ENCODE results near the gene DDX20.

DDX20 gene

DNA sequence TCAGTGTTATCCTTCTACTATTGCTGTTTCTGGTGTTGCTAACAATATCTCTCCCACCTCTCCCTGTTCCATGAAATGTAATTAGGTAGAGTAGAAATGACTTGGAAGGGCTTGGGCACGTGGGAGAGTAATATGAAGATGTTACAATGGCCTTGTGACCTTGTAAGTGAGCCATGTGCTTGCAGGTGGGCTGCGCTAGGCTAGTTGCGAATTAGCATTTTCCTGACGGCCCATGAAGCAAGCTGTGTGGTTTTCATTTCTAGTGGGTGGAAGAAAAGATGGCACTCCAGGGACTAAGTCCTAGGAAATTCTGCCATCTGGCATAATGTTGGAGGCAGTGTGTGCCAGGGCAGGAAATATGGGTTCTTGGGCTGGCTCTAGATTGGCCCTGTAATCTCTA is 7.8 kb upstream of the DDX20 start:
- Histone ChIP-seq H3K27ac (ENCODE audit: low read length) (no peak overlapping the region), H3K36me3 (ENCODE audit: control insufficient read depth, insufficient read depth, low read length) (no peaks in the 10 kb centered on the region), H3K4me1 (ENCODE audit: control insufficient read depth, insufficient read depth, low read length) (peaks cover 1% of the 10 kb centered on the region; the same call in 1 of the 2 replicates), H3K4me3 (ENCODE audit: low read length) (no peak overlapping the region), H3K9me3 (ENCODE audit: control insufficient read depth, insufficient read depth, low read length) (no peaks in the 10 kb centered on the region), H3K27me3 (ENCODE audit: control insufficient read depth, insufficient read depth, low read length) (no peaks in the 10 kb centered on the region)
- no CpG with 5 or more reads among the region's 4 CpGs for WGBS (ENCODE audit: insufficient coverage, insufficient read length)
- no peak for DNase-seq (ENCODE audit: low read depth, low spot score)

DNA sequence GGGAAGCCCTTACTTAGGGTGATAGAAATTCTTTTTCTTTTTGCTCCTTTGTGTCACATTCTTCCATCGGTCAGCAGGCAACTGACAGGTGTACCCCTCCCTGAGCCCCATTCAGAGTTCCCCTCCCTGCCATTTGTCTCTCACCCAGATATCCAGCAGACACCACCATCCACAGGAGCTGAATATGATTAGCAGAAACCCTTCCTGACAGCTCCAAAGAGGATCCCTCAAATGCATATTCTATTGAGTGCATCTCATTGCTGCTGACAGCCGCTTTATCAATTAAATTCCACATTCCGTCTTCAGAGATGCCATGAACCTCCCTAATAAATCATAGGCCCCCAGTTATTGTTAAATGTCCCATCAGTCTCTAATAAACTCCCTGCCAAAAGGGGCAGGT is 6.1 kb upstream of the DDX20 start:
- no peak overlapping the region for H3K27ac ChIP-seq (ENCODE audit: low read length)
- H3K36me3 ChIP-seq (ENCODE audit: control insufficient read depth, insufficient read depth, low read length) = no peaks in the 10 kb centered on the region
- H3K27me3 ChIP-seq (ENCODE audit: control insufficient read depth, insufficient read depth, low read length) = no peaks in the 10 kb centered on the region
- no peaks in the 10 kb centered on the region for H3K9me3 ChIP-seq (ENCODE audit: control insufficient read depth, insufficient read depth, low read length)
- H3K4me3 ChIP-seq (ENCODE audit: low read length) = no peak overlapping the region
- no peak for DNase-seq (ENCODE audit: low read depth, low spot score)
- no CpG with 5 or more reads among the region's 3 CpGs for WGBS (ENCODE audit: insufficient coverage, insufficient read length)
- H3K4me1 ChIP-seq (ENCODE audit: control insufficient read depth, insufficient read depth, low read length) = peaks cover 1% of the 10 kb centered on the region; the same call in 1 of the 2 replicates

DNA sequence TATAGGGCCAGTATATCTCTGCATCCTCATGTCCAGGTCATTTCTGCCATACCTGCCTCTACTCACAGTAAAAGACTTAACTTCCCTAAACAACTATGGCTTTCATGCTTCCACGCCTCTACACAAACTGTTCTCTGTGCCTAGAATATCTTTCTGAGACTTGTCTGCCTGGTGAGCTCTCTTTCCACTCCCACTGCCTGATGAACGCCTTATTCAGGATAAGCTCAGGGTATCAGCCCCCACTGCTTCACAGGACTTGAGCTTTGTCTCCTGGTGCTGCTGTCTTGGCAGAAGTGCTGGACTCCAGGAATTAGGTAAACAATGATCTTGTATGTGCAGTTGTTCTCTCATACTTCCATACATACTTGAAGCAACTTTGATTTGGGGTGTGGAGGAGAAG is 4.8 kb upstream of the DDX20 start:
- no peaks in the 10 kb centered on the region for H3K9me3 ChIP-seq (ENCODE audit: control insufficient read depth, insufficient read depth, low read length)

DNA sequence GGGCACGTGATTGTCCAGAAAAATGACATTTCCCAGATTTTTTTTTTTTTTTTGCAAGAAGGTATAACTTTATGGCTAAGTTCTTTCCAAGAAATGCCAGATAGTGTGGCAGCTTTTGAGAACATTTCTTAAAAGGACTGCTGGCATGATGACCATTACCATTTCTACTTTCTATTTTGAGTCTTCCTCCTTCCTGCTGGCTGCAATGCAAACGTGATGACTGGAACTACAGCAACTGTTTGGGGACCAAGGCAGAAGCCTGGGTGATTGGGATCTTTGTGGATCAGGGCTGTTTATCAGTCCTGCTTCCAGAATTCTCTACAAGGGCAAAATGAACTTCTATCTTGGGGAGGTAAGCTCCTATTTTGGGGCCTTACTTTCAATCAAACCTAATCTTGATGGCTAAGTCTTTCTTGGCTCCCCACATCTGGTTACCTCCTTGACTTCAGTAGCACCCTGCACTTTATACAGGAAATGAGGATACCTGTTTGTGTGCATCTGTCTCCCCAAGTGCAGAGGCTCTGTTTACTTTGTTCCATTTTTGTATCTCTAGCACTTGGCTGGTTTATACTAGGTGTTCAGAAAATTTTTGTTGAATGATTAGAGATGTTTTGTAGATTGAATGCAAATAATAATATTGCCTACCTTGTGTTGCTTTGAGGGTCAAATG is 3.7 kb upstream of the DDX20 start:
- Histone ChIP-seq H3K36me3 (ENCODE audit: control insufficient read depth, insufficient read depth, low read length) (no peaks in the 10 kb centered on the region), H3K4me1 (ENCODE audit: control insufficient read depth, insufficient read depth, low read length) (peaks cover 2% of the 10 kb centered on the region; the same call in 1 of the 2 replicates), H3K27ac (ENCODE audit: low read length) (no peak overlapping the region), H3K4me3 (ENCODE audit: low read length) (no peak overlapping the region), H3K27me3 (ENCODE audit: control insufficient read depth, insufficient read depth, low read length) (no peaks in the 10 kb centered on the region), H3K9me3 (ENCODE audit: control insufficient read depth, insufficient read depth, low read length) (no peaks in the 10 kb centered on the region)
- DNase-seq (ENCODE audit: low read depth, low spot score) = no peak
- no CpG with 5 or more reads among the region's 2 CpGs for WGBS (ENCODE audit: insufficient coverage, insufficient read length)

More for the DNA sequence above, 4.8 kb upstream of the DDX20 start:
- Histone ChIP-seq H3K4me1 (ENCODE audit: control insufficient read depth, insufficient read depth, low read length) (peaks cover 1% of the 10 kb centered on the region; the same call in 1 of the 2 replicates), H3K27me3 (ENCODE audit: control insufficient read depth, insufficient read depth, low read length) (no peaks in the 10 kb centered on the region), H3K4me3 (ENCODE audit: low read length) (no peak overlapping the region), H3K27ac (ENCODE audit: low read length) (no peak overlapping the region), H3K36me3 (ENCODE audit: control insufficient read depth, insufficient read depth, low read length) (no peaks in the 10 kb centered on the region)
- no peak for DNase-seq (ENCODE audit: low read depth, low spot score)
- WGBS (ENCODE audit: insufficient coverage, insufficient read length) = no CpG with 5 or more reads among the region's 2 CpGs

DNA sequence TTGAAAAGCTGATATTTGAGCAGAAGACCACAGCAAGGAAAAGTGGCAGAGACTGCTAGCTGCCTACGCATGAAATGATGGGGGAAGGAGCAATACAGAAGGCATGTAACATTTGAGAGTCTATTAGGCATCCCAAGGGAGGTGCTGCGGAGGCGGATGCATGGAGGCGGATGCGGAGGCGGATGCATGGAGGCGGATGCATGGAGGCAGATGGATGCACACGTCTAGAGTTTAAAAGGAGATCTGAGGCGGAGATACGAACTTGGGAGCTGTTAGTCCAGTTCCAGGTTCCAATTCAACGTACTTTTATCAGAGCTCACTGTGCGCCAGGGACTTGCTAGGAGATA is 744 bp upstream of the DDX20 start:
- peak overlapping the region; percentile 96; the same call in 1 of the 2 replicates for H3K4me3 ChIP-seq (ENCODE audit: low read length)
- no peak for DNase-seq (ENCODE audit: low read depth, low spot score)

DNA sequence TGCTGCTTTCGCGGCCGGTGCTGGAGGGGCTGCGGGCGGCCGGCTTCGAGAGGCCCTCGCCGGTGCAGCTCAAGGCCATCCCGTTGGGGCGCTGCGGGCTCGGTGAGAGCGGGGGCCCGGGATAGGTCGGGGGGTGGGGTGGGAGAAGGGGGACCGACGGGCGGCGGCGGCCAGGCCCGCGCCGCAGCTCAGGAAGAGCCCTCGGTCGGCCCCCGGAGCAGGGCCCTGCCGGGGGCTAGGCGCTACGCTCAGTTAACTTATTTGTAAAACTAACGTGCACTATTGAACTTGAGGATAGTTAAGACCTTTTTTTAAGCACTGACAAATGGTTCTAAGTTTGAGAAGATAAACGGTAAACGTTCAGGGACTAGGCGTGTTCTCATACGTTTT is 418 bp downstream of the DDX20 start:
- DNase-seq (ENCODE audit: low read depth, low spot score) = no peak
- H3K9me3 ChIP-seq (ENCODE audit: control insufficient read depth, insufficient read depth, low read length) = no peaks in the 10 kb centered on the region
- 0 out of 2 replicates have a peak, but pooled peaks cover 1% of the 10 kb centered on the region for H3K4me1 ChIP-seq (ENCODE audit: control insufficient read depth, insufficient read depth, low read length)
- H3K27me3 ChIP-seq (ENCODE audit: control insufficient read depth, insufficient read depth, low read length) = no peaks in the 10 kb centered on the region
- no peaks in the 10 kb centered on the region; the same call in 1 of the 2 replicates for H3K36me3 ChIP-seq (ENCODE audit: control insufficient read depth, insufficient read depth, low read length)
- H3K4me3 ChIP-seq (ENCODE audit: low read length) = peak overlapping the region; percentile 96
- no peak overlapping the region for H3K27ac ChIP-seq (ENCODE audit: low read length)
- no CpG with 5 or more reads among the region's 35 CpGs for WGBS (ENCODE audit: insufficient coverage, insufficient read length)

More for the DNA sequence above, 744 bp upstream of the DDX20 start:
- no peak overlapping the region for H3K27ac ChIP-seq (ENCODE audit: low read length)
- H3K9me3 ChIP-seq (ENCODE audit: control insufficient read depth, insufficient read depth, low read length) = no peaks in the 10 kb centered on the region
- no peaks in the 10 kb centered on the region for H3K27me3 ChIP-seq (ENCODE audit: control insufficient read depth, insufficient read depth, low read length)
- no peaks in the 10 kb centered on the region; the same call in 1 of the 2 replicates for H3K36me3 ChIP-seq (ENCODE audit: control insufficient read depth, insufficient read depth, low read length)
- H3K4me1 ChIP-seq (ENCODE audit: control insufficient read depth, insufficient read depth, low read length) = 0 out of 2 replicates have a peak, but pooled peaks cover 1% of the 10 kb centered on the region
- no CpG with 5 or more reads among the region's 12 CpGs for WGBS (ENCODE audit: insufficient coverage, insufficient read length)

DNA sequence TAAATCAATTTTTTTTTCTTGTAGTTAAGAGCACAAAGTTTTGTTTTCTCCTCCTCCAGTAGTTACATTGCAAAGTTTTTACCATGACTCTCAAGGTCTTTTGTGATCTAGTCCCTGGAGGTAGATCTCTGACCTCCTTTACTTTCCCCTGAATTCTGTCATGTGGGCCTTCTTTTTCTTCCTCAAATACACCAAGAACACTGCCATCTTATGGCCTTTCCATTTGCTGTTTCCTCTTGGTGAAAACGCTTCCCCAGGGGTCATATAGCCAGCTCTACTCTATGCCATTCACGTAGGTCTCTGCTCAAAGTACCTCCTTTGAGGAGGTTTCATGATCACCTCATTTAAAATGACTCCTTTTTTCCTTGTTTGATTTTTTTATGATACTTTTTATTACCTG is 2.7 kb downstream of the DDX20 start:
- Histone ChIP-seq H3K4me3 (ENCODE audit: low read length) (no peak overlapping the region), H3K36me3 (ENCODE audit: control insufficient read depth, insufficient read depth, low read length) (peaks cover 4% of the 10 kb centered on the region; the same call in 1 of the 2 replicates)
- no CpG with 5 or more reads among the region's 2 CpGs for WGBS (ENCODE audit: insufficient coverage, insufficient read length)

DNA sequence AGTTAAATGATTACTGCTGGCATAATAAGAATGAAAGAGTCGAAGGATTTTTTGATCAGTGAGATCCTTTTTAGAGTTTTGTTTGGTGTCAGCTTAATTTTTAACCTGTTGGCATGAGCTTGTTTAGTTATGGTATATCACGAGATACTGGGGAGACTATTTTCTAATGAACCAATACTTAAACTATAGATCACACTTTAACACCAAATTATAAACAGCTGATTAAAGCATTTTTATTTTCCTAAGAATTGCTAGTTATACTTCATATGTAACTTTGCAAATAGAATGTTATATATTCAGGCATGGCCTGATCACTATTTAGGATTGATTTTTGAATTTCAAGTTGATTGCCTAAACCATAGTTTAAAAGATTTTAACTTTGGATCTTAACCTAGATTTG is 6.0 kb downstream of the DDX20 start:
- Histone ChIP-seq H3K27ac (ENCODE audit: low read length) (no peak overlapping the region), H3K4me3 (ENCODE audit: low read length) (no peak overlapping the region), H3K27me3 (ENCODE audit: control insufficient read depth, insufficient read depth, low read length) (no peaks in the 10 kb centered on the region), H3K36me3 (ENCODE audit: control insufficient read depth, insufficient read depth, low read length) (peaks cover 14% of the 10 kb centered on the region), H3K4me1 (ENCODE audit: control insufficient read depth, insufficient read depth, low read length) (0 out of 2 replicates have a peak, but pooled peaks cover 1% of the 10 kb centered on the region), H3K9me3 (ENCODE audit: control insufficient read depth, insufficient read depth, low read length) (no peaks in the 10 kb centered on the region)
- DNase-seq (ENCODE audit: low read depth, low spot score) = no peak
- 100% methylated on average over 1 of the region's 2 CpGs for WGBS (ENCODE audit: insufficient coverage, insufficient read length)

More for the DNA sequence above, 2.7 kb downstream of the DDX20 start:
- H3K4me1 ChIP-seq (ENCODE audit: control insufficient read depth, insufficient read depth, low read length) = 0 out of 2 replicates have a peak, but pooled peaks cover 1% of the 10 kb centered on the region
- H3K27me3 ChIP-seq (ENCODE audit: control insufficient read depth, insufficient read depth, low read length) = no peaks in the 10 kb centered on the region
- no peak for DNase-seq (ENCODE audit: low read depth, low spot score)
- H3K27ac ChIP-seq (ENCODE audit: low read length) = no peak overlapping the region
- no peaks in the 10 kb centered on the region for H3K9me3 ChIP-seq (ENCODE audit: control insufficient read depth, insufficient read depth, low read length)

DNA sequence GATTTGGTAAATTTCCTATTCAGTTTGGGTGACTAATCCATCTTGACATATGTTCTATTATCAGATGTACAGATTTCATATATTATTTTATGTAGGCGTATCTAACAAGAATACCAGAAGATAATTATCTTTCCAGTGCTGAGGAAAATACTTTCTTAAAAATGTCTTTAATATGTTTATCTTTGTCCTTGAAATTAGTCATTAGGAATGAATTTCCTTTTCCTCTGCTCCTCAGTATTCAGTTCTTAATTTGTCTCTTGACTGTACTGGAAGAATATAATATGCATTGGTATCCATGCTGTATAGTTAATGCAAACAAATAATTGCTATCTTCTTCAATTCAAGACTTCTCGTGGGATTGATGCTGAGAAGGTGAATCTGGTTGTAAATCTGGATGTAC is 6.6 kb downstream of the DDX20 start:
- WGBS (ENCODE audit: insufficient coverage, insufficient read length) = no CpG with 5 or more reads among the region's 2 CpGs
- H3K9me3 ChIP-seq (ENCODE audit: control insufficient read depth, insufficient read depth, low read length) = no peaks in the 10 kb centered on the region
- no peak overlapping the region for H3K27ac ChIP-seq (ENCODE audit: low read length)
- no peak overlapping the region for H3K4me3 ChIP-seq (ENCODE audit: low read length)
- no peaks in the 10 kb centered on the region for H3K4me1 ChIP-seq (ENCODE audit: control insufficient read depth, insufficient read depth, low read length)
- H3K36me3 ChIP-seq (ENCODE audit: control insufficient read depth, insufficient read depth, low read length) = peaks cover 14% of the 10 kb centered on the region
- no peaks in the 10 kb centered on the region for H3K27me3 ChIP-seq (ENCODE audit: control insufficient read depth, insufficient read depth, low read length)
- no peak for DNase-seq (ENCODE audit: low read depth, low spot score)

DNA sequence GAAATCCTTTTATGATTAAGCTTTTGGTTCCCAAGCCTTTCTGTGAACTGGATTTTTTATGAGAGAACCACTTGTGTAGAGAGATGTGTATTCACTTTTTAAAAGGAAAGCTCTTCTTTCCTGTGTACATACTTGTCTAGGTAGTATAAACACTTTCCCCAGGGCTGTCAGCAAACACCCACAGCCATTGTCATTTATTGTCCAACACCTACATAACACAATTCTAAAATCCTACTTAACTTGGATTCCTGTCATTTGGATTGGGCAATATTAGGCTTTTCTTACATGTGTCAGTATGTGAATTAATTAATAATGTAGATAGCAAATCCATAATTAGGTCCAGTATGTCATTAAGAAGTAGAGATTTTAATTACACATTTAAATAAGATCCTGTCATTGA is 12.3 kb downstream of the DDX20 start:
- no peaks in the 10 kb centered on the region for H3K9me3 ChIP-seq (ENCODE audit: control insufficient read depth, insufficient read depth, low read length)
- H3K27me3 ChIP-seq (ENCODE audit: control insufficient read depth, insufficient read depth, low read length) = no peaks in the 10 kb centered on the region
- no peak overlapping the region for H3K4me3 ChIP-seq (ENCODE audit: low read length)
- no peaks in the 10 kb centered on the region for H3K4me1 ChIP-seq (ENCODE audit: control insufficient read depth, insufficient read depth, low read length)
- no peak for DNase-seq (ENCODE audit: low read depth, low spot score)
- H3K36me3 ChIP-seq (ENCODE audit: control insufficient read depth, insufficient read depth, low read length) = peaks cover 12% of the 10 kb centered on the region
- no peak overlapping the region for H3K27ac ChIP-seq (ENCODE audit: low read length)

DNA sequence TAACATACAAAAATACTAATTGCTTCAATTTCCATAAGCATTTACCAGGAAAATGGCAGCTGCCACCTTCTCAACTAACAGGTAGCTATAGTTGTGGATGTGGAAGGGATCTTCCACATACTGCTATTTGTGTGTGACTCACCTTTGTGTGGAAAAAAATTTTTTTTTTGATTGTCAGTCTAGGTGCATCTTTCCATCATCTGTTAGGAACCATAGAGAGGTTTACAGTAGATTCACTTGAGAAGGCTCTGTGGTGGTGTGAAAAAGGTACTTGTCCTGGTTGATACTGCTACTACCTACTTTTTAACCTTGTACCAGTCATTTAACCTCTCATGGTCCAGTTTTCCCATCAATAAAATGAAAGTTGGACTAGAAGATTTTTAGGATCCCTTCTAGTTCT is 12.9 kb downstream of the DDX20 start:
- Histone ChIP-seq H3K27me3 (ENCODE audit: control insufficient read depth, insufficient read depth, low read length) (no peaks in the 10 kb centered on the region), H3K9me3 (ENCODE audit: control insufficient read depth, insufficient read depth, low read length) (no peaks in the 10 kb centered on the region), H3K4me1 (ENCODE audit: control insufficient read depth, insufficient read depth, low read length) (no peaks in the 10 kb centered on the region), H3K4me3 (ENCODE audit: low read length) (no peak overlapping the region), H3K27ac (ENCODE audit: low read length) (no peak overlapping the region), H3K36me3 (ENCODE audit: control insufficient read depth, insufficient read depth, low read length) (peaks cover 10% of the 10 kb centered on the region)
- no peak for DNase-seq (ENCODE audit: low read depth, low spot score)
